KOPT-K1 (cell line): Measurements from ENCODE around the gene CEP72.

ENCODE experiments used
- H3K27ac ChIP-seq: fragments of 200-600 bp; sonication (generic); 2 replicates; pipeline ENCODE4 v1.5.1; 2016; ENCODE audit warnings: antibody characterized with exemption, mild to moderate bottlenecking, low read depth, low read length; ENCODE audit not compliant: poor library complexity, severe bottlenecking
- H3K36me3 ChIP-seq: fragments of 200-600 bp; sonication (generic); 2 replicates; pipeline ENCODE4 v1.5.1; 2017; ENCODE audit warnings: antibody characterized with exemption, mild to moderate bottlenecking, low read length, moderate library complexity; ENCODE audit not compliant: insufficient read depth
- H3K9me3 ChIP-seq: fragments of 200-600 bp; sonication (generic); 2 replicates; pipeline ENCODE4 v1.5.1; 2017; ENCODE audit warnings: antibody characterized with exemption, low read length, mild to moderate bottlenecking; ENCODE audit not compliant: insufficient read depth, poor library complexity, severe bottlenecking

CEP72 gene

DNA sequence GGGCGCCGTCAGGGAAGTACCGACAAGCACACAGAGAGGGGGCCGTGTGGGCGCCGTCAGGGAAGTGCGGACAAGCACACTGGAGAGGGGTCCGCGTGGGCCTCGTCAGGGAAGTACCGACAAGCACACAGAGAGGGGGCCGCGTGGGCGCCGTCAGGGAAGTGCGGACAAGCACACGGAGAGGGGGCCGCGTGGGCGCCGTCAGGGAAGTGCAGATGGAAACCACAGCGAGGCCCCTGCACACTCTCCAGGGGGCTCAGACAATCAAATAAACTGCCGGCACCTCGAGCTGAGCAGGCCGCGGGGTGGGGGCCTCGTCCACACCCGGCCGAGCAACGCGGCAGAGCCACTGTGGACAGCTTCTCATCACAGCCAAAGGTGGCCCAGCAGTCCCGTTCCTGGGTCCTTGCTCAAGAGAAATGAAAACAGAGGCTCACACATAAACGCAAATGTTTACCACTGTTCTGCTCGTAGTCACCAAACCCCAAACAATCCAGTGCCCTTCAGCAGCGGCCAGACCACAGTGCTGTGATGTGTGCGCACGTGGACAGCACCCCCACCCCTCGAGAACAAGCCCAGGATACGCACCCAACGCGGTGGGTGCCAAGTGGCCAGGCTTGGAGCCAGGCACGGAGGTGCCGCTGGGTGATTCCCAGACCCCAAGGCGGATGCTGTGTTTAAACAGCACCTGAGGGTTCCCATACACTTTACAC, 56.3 kb downstream of the CEP72 start:
- Histone ChIP-seq H3K9me3 (no peaks in the 10 kb centered on the region), H3K27ac (no peak overlapping the region), H3K36me3 (peaks cover 29% of the 10 kb centered on the region)

DNA sequence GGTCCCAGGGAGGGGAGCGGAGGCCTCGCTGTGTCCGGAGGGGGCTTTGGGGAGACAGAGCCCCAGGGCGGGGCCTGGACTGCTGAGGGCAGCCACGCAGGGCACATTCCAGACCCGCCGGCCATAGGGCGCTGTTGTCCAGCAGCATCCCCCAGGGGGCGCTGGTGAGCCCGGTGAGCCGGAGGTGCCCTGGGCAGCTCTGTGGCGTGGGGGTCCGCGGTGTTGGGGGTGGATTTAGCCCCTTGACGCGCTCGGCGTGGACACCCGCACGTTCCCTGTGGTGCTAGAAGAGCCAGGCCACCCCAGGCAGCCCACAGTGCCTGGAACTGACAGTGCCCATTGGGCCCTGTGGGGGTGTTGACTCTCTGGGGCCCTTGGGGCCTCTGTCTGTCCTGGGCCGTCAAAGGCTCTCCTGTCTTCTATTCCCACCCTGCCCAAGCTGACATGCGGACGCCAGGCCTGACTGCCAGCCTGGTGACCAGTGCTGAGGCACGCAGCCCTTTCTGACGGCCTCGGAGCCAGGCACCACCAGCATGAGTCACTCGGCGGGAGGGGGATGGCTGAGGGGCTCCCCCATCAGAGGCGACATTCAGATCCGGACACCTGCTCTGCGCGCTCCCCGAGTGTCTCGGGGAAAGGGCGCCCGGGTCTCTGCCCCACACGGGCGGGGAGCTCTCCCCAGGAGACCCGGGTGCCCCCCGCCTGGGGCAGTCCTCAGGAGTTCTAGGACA, 57.1 kb downstream of the CEP72 start:
- H3K36me3 ChIP-seq: peaks cover 20% of the 10 kb centered on the region
- H3K9me3 ChIP-seq: no peaks in the 10 kb centered on the region
- H3K27ac ChIP-seq: no peak overlapping the region

DNA sequence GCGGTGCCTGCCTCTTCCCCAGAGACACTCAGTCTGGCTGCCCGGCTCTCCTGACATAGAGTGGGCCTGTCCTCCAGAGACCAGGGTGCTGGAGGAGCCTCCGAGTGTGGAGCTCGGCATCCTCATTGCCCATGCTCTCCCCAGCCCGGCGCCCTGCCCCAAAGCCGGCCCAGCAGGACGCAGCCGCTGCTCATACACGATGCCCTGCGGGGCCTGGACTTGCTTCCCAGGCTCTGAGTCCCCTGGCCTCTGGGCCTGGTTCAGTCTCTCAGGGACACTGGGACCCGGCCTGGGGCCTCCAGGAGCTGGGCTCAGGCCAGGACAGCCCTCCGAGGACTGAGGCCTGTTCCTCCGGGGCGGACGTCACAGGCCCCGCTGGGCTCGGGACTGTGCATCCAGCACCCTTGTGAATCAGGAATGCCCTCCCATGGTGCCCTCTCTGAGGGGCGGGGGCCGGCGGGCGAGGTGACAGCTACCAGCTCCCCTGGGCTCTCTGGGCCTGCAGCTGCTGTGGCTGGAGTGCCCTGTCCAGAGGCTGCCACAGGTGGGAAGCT, 57.8 kb downstream of the CEP72 start:
- Histone ChIP-seq H3K36me3 (peaks cover 14% of the 10 kb centered on the region), H3K27ac (no peak overlapping the region), H3K9me3 (no peaks in the 10 kb centered on the region)

DNA sequence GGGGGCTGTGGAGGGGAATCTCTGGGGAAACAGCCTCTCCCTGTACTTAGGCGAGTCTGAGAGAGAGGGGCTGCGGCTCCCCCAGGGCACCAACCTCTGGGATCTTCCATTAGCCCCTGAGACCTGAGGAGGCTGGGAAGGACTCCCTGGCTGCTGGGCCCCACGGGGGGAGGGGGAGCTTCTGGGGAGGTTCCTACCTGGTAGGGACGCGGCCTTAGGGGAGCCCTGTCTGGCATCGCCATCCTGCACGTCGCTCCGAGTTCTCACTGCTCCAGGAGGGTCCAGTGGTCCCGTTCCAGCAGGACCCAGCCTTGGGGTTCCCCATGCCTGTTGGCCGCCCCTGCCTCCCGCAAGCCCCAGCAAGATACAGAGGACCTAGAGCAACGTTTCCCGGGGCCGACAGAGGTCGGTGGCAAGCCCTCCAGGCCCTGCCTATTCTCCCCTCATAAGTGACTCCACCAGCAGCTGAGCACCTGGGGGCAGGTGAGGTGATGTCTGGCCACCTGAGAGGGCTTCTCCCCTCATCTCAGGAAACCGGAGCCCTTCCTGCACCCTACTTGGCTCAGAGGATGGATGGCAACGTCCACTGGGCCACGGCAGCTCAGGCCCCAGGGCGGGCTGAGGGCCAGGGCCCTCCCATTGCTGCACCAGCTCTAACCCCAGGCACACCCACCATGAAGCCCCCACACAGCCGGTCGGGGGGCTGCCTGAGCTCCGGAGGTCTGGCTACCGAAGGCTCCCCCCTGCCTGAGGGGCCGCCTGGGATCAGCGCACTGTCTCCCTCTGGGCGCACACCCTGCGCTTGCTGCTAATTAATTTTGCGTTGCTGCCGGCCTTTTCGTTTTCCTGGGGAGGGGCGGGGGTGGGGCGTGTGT, 58.5 kb downstream of the CEP72 start:
- no peak overlapping the region for H3K27ac ChIP-seq
- peaks cover 8% of the 10 kb centered on the region; the same call in 1 of the 2 replicates for H3K36me3 ChIP-seq
- no peaks in the 10 kb centered on the region for H3K9me3 ChIP-seq

DNA sequence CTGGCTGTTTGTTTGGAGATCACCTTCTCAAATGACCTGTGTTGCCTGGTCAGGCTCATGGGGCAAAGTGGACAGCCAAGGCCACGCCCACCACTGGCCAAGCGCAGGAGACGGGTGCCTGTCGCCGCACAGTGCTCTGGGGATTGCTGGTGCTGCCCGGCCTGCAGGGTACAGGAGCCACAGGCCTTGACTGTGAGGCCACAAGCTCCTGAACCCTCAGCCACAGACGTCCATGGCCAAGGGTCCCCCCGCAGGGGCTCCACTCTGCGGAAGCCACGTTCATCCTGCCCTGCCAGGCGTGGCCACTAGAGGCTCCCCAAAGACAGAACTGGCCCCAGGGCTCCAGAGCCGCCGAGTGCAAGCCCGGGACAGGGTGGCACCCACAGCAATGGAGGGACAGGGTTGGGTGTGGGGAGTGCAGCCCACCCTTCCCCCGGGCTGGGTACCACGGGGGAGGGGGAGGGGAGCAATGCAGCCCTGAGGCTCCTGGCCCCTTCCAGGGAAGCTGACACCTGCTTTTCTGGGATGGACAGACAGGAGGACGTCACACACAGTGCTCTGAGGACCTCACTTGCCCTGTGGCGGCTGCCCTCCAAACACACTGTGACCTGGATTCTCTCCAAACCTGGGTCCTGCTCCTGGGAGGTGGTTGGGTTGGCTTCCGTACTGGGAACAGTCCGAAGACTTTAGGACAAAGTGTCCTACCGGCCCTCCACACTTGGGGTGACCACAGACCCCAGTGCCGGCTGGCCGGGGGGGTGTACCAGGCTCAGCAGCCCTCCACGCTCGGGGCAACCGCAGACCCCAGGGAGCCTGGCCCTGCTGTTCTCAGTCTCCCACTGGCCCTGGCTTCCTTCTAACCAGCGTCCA, 59.6 kb downstream of the CEP72 start:
- H3K36me3 ChIP-seq: peaks cover 8% of the 10 kb centered on the region; the same call in 1 of the 2 replicates
- no peak overlapping the region for H3K27ac ChIP-seq
- H3K9me3 ChIP-seq: no peaks in the 10 kb centered on the region

DNA sequence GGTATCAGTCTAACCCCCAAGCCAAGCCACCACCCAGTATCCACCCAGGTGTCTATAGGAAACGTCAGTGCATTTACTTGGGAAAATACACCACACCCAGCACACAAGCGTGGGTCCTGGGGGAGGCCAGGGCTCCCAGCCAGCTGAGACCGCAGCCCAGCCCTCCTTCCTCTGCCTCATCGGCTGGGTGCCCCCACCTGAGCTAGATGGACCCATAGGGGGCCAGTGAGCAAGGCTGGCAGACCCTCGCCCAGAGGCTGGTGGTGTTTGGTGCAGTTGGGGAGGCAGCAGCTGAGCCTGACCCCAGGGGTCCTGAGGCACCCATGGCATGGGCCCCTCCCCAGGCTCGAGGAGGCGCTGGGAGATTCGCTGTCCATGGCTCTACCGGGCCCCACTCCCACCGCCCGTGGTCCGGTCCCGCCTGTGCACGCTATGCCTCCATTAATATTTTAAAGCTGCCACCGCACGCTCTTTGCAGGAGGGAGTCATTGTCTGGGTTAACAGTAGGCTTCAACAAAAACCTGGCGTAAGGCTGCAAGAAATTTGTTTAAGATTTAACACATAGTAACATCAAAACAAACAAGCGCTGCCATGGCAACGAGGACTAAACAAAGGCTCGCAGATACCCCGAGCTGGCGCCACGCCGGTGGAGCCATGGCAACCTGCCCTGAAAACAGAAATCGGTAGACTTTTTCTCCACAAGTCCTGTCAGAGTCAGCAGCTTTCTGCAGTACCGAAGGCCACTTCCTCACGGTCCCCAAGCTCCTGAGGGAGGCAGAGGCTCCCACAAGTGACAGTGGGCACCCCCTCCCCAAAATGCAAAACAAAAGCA, 60.4 kb downstream of the CEP72 start:
- no peak overlapping the region for H3K27ac ChIP-seq

DNA sequence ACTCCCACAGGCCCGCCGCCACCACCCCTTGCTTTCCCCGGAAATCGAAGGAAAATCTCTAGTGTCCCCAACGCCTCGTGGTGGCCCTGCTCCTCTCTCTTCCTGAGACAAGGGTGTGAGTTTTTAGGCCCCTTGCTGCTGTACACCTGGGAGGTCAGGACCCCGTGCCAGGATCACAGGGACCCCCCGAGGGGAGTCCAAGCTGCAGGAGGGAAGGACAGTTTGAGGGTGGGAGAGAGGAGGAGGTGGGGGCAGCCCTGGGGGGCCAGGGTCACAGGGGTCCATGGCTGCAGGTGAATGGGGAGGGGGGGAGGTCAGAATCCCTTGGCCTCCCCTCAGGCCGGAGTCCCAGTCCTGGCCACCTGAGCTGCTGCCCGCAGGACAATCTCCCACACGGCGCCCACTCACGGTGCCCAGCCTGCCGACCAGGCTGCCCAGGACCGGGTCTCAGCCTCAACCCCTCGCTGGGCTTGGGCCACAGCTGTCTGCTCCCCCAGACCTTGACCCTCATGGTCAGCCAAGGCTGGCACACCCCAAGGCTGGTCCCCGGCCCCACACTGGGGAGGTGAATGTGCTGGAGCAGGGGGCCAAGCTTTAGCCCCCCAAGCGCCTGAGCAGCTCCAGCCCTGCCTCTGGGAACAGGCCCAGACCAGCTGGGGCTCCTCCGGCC, 61.2 kb downstream of the CEP72 start:
- Histone ChIP-seq H3K36me3 (peaks cover 8% of the 10 kb centered on the region; the same call in 1 of the 2 replicates), H3K27ac (no peak overlapping the region), H3K9me3 (no peaks in the 10 kb centered on the region)

More for the DNA sequence above, 60.4 kb downstream of the CEP72 start:
- Histone ChIP-seq H3K36me3 (peaks cover 8% of the 10 kb centered on the region; the same call in 1 of the 2 replicates), H3K9me3 (no peaks in the 10 kb centered on the region)

DNA sequence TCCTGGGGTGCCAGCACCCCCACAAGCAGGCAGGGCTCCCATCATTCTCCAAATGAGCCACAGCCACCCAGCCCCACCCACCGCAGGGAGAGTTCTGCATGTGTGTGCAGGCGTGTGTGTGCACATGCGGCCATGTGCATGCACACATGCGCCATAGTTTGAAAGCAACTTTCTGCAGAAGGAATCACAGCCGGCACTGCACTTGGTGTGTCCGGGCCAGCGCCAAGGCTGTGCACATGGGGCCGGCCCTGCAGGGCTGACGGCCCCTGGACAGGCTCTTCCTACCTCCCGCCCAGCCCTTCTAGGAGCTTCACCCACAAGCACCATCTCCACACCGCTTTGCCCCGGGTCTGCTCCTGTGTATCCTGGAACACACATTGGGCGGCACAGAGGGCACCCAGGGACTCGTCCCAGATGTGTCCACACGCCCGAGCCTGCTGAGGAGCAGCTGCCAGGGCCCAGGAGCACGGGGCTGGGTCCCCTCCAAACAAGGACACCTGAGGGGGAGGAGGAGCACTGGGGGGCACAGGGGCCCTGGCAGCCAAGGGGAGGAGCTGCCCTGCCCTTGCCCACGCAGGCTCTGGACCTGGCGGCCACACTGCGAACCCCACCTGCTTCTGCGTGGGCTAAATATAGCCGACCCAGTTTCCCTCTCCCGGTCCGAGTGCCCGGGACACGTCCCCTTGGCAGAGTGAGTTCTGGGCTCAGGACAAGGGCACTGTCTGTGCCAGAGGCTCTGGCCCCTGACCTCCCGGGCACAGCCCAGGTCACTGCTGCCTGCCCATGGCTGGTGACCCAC, 61.9 kb downstream of the CEP72 start:
- H3K36me3 ChIP-seq: peaks cover under 1% of the 10 kb centered on the region; the same call in 1 of the 2 replicates
- no peaks in the 10 kb centered on the region for H3K9me3 ChIP-seq
- H3K27ac ChIP-seq: no peak overlapping the region

DNA sequence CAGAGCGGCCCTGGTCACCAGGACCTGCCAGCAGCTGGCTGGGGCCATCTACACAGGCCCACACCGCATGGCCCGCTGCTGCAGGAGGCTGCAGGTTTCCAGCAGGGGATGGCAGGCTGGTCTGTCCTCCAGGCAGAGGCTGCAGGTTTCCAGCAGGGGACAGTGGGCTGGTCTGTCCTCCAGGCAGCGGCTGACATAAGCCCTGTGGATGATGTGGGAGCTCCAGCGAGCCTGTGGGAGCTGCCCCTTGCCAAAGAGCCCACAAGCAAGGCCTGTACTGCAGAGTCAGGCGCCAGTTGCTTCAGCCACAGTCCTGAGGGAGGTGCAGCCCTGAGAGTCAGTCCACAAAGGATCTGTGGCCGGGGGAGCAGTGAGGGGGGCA, 62.5 kb downstream of the CEP72 start:
- Histone ChIP-seq H3K9me3 (no peaks in the 10 kb centered on the region), H3K27ac (no peak overlapping the region), H3K36me3 (no peaks in the 10 kb centered on the region)

DNA sequence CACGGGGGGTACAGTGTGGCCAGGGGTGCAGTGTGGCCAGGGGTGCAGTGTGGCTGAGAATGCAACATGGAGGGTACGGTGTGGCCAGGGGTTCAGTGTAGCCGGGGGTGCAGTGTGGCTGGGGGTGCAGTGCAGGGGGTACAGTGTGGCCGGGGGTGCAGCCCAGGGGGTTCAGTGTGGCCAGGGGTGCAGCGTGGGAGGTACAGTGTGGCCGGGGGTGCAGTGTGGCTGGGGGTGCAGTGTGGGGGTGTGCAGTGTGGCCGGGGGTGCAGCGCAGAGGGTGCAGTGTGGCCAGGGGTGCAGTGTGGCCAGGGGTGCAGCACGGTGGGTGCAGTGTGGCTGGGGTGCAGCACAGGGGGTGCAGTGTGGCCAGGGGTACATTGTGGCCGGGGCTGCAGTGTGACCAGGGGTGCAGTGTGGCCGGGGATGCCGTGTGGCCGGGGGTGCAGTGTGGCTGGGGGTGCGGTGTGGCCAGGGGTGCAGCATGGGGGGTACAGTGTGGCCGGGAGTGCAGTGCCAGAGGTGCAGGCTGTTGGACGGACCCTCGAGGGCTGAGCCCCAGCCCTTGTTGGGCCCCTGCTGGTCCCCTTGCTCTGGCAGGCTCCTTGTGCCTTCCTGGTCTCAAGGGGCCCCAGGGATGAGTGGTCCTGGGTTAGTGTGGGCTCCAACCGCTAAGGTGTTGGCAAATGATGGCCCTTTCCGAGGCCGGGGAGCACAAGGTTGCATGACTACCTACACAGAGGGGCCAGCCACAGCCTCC, 63.2 kb downstream of the CEP72 start:
- Histone ChIP-seq H3K27ac (no peak overlapping the region), H3K9me3 (no peaks in the 10 kb centered on the region), H3K36me3 (no peaks in the 10 kb centered on the region)

DNA sequence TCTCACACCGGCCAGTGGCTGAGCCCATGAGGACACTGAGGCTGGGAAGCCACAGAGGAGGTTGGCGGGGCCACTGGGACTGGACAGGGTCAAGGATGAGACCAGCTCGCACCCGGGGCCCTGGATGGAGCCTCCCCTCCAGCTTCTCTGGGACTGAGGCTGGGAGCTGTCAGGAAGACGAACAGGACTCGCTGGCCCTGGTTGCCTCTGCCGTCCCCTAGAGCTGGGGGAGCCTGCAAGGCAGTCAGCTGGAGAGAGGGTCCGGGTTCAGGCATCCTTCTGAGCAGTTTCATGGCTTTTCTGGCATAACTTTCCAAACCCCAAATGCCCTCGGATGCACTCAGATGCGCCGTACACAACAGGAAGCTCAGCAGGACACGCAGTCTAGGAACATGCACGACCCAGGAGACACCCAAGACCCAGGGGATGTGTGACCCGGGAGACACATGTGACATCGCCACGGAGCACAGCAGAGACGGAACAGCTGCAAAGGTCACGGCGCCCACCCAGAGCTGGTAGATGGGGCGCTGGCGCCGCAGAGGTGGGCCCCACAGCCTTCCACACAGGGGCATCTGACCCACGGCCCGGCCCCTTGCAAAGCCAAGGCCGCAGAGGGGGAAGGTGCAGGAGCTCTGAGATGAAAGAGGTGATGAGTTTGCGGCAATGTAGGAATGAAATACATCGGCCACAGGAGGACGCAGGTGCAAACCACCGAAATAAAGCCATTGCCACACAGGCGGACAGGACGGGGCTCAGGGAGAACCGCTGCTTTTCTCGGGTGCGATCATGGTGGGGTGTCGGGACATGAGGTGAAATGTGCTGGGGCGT, 63.9 kb downstream of the CEP72 start:
- no peaks in the 10 kb centered on the region for H3K9me3 ChIP-seq
- H3K27ac ChIP-seq: no peak overlapping the region
- no peaks in the 10 kb centered on the region for H3K36me3 ChIP-seq
